SK-N-SH treated with all-trans-retinoic acid at 6 μM for 48 hours (cell line): ENCODE measurements around the gene LARP4B.

Experiments used
- PATZ1 ChIP-seq: fragments of 250-450 bp; sonication (Bioruptor Pico); IDR thresholded peaks from 2 replicates; pipeline ENCODE4 v1.8.0; 2020; ENCODE audit warnings: mild to moderate bottlenecking, moderate library complexity, borderline replicate concordance
- TCF4 ChIP-seq: fragments of 250-450 bp; sonication (Bioruptor Pico); IDR thresholded peaks from 2 replicates; pipeline ENCODE4 v1.8.0; 2021; ENCODE audit warnings: mild to moderate bottlenecking, moderate library complexity, borderline replicate concordance
- ZNF8 ChIP-seq: fragments of 450-650 bp; formaldehyde crosslinking; IDR thresholded peaks from 2 replicates; pipeline ENCODE4 v1.5.0; 2020; ENCODE audit warnings: mild to moderate bottlenecking, moderate library complexity
- TF ChIP-seq, protein P1 (sequence below): fragments of 250-450 bp; sonication (Bioruptor Pico); IDR thresholded peaks from 2 replicates; pipeline ENCODE4 v1.5.1; 2020; ENCODE audit warnings: low read depth, mild to moderate bottlenecking, moderate library complexity

DNA sequence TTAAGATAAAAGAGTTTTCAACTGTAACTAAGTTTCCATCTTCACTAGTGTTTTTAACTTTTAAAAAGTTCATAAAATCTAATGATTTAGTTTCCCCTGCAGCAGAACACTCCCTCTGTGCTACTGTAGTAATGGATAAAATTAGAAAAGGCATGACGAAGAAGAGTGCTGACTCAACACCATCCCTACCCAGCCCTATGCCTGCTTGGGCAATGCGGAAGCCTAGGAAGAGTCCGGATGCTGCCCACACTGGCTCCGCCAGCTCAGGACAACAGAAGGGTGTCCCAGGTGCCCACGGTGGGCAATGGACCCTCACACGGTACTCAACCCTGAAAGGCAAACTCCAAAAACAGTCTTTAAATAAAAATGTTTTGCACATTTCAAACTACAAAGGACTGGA, 118.2 kb downstream of the LARP4B start:
- no peak for TF ChIP-seq ZNF8
- TF ChIP-seq, protein P1, sequence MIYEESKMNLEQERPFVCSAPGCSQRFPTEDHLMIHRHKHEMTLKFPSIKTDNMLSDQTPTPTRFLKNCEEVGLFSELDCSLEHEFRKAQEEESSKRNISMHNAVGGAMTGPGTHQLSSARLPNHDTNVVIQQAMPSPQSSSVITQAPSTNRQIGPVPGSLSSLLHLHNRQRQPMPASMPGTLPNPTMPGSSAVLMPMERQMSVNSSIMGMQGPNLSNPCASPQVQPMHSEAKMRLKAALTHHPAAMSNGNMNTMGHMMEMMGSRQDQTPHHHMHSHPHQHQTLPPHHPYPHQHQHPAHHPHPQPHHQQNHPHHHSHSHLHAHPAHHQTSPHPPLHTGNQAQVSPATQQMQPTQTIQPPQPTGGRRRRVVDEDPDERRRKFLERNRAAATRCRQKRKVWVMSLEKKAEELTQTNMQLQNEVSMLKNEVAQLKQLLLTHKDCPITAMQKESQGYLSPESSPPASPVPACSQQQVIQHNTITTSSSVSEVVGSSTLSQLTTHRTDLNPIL (CRISPR knock-in tag): no peak
- TF ChIP-seq PATZ1 (CRISPR knock-in tag): no peak
- no peak for TF ChIP-seq TCF4 (CRISPR knock-in tag)
